Kidney capillary endothelial cell (primary cell): ENCODE data around the gene RAB33B.
"Not testable (repeated sequence)": the region's sequence is repeated elsewhere in the genome, so short reads cannot be mapped to it uniquely, and the experiment has no call there.

ENCODE experiments used
- DNase-seq: peaks from one replicate; pipeline ENCODE4 v3.0.0-alpha.2; 2018; ENCODE audit warnings: low spot score

The RAB33B gene

DNA sequence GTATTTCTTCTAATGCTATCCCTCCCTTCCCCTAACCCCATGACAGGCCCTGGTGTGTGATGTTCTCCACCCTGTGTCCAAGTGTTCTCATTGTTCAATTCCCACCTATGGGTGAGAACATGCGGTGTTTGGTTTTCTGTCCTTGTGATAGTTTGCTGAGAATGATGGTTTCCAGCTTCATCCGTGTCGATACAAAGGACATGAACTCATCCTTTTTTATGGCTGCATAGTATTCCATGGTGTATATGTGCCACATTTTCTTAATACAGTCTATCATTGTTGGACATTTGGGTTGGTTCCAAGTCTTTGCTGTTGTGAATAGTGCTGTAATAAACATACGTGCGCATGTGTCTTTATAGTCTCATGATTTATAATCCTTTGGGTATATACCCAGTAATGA, 10.6 kb downstream of the RAB33B start:
- not testable (repeated sequence) for DNase-seq

DNA sequence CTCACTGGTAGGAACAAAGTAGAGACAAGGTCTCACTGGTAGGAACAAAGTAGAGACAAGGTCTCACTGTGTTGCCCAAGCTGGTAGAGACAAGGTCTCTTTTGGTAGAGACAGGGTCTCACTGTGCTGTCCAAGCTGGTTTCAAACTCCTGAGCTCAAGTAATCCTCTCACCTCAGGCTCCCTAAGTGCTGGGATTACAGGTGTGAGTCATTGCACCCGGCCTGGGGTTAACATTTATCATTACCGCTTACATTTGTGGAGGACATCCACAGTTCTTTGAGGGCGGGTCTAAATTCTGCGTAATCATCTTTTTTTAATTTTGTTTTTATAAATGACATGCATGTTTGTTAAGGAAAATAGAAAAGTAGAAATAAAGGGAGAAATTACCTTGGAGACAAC, 12.0 kb downstream of the RAB33B start:
- no peak for DNase-seq

DNA sequence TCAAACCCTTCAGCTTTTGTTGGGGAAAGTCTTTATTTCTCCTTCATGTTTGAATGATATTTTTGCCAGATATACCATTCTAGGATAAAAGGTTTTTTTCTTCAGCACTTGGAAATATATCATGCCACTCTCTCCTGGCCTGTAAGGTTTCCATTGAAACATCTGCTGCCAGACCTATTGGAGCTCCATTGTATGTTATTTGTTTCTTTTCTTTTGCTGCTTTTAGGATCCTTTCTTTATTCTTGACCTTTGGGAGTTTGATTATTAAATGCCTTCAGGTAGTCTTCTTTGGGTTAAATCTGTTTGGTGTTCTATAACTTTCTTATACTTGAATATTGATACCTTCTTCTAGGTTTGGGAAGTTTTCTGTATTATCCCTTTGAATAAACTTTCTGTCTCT, 14.8 kb downstream of the RAB33B start:
- not testable (repeated sequence) for DNase-seq

DNA sequence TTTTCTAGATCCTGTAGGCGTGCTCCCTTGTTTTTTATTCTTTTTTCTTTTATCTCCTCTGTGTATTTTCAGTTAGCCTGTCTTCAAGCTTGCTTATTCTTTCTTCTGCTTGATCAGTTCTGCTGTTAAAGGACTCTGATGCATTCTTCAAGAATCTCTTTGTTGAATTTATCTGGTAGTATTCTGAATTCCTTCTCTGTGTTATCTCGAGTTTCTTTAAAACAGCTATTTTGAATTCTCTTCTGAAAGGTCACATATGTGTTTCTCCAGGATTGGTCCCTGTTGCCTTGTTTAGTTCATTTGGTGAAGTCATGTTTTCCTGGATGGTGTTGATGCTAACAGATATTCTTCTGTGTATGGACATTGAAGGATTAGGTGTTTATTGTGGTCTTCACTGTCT, 15.3 kb downstream of the RAB33B start:
- no peak for DNase-seq

DNA sequence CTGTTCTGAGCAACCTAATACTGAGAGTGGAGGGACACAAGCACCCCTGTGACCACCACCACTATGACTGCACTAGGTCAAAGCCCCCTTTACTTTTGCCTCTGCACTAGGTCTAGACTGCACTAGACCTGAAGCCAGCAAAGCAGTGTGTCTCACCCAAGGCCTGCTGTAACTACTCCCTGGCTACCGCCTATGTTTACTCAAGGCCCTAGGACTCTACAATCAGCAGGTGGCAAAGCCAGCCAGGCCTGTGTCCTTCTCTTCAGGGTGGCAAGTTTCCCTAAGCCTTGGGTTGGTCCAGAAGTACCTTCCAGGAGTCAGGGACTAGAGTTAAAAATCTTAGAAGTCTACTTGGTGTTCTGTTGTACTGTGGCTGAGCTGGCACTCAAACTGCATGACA, 15.9 kb downstream of the RAB33B start:
- DNase-seq = no peak

DNA sequence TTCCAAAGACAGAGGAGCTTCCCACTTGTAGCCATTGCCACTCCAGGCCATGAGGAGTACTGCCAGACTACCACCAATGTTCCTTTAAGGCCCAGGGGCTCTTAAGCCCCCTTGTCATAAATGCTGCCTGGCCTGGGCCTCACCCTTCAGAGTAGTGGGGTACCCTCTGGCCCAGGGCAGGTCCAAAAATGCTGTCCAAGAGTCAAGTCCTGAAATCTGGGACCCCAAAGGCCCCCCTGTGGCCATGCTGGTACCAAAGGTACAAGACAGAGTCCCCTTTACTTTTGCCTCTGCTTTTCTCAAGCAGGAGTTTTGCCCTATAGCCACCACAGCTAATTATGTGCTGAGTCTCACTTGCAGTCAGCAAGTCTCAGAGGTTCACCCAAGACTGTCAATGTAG, 16.4 kb downstream of the RAB33B start:
- DNase-seq = no peak

DNA sequence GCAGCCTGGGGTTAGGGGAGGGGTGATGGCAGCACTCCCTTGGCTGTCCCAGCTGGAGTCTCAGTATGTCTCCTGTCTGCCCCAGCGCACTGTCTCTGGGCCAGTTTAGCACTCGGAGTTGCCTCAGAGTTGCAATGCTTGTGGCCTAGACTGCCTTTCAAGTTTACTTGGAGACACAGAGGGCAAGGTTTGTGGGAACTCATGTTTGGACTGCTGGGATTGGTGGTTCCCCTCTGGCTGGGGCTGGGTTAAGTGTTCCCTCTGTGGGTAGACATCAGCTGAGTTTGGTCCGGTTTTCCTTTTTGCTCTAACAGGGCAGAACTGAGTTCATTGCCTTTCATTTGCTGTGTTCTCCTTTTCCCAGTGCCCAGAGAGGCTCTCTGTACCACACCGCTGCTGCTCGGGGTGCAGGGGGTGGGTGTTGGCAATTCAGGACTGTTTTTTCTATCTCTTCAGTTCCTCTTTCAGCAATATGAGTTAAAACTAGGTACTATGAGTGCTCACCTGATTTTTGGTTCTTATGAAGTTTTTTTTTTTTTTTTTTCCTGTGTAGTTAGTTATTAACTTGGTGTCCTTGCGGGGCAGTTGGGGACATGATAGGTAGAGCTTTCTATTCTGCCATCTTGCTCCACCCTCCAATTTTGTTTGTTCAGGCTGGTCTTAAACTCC, 17.2 kb downstream of the RAB33B start:
- no peak for DNase-seq

DNA sequence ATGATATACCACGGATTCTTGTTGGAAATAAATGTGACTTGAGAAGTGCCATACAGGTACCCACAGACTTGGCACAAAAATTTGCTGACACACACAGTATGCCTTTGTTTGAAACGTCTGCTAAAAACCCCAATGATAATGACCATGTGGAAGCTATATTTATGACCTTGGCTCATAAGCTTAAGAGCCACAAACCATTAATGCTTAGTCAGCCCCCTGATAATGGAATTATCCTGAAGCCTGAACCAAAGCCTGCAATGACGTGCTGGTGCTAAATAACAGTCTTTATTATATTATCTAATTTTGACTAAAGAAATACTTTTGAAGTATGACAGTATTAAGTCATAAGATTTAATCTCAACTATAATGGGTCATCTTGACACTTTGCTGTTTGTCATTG, 18.9 kb downstream of the RAB33B start:
- DNase-seq = no peak

DNA sequence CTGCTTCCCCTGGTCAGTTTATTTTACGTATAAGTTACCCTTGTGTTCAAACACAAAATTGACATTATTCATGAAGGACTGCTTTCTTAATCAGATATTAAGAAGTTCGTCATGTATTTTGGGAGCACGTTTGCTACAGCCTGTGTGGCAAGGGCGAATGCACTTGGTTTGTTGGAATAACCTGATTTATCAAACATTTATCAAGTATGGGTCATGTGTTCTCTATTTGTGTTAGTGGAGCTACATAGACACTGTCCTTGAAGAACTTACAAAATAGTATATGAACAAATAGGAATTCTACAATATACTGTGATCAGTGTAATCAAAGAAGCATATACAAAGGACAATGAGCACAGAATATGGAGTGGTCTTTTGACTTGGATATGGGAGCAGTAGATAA, 22.4 kb downstream of the RAB33B start:
- no peak for DNase-seq

DNA sequence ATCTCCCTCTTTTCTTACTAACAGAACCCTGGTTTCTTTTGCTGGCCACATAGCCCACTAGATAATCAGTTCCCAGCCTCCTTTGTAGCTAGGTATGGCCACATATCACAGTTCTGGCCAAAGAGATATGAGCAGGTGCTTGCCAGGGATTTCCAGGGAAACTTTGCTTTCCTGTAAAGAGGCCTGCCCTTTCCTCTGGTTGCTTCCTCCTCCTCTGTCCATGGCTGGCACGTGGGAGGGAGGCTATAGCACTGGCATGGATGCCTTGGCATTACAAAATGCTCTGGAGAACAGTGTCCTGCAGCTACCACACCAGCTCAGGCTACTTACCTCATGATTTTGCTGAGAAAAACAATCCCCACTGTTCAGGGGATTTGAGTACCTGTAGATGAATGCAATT, 27.5 kb downstream of the RAB33B start:
- DNase-seq = no peak

DNA sequence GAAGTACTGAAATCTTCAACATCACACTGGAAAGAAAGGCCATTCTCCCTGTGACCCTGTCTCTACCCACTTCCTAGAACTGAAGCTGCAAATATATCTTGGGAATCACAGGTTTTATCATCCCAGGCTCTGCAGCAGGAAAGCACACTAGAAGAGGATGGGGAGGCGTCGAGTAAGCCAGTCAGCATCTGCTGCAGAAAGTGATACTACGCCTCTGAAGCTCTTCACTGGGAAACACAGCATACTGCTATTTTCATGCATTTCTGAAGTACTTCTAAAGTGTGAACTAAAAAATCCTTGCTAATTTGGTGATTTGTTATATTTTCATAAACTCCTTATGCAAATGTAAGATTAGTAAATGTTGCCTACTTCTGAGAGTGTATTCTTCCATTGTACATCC, 29.1 kb downstream of the RAB33B start:
- DNase-seq = no peak

DNA sequence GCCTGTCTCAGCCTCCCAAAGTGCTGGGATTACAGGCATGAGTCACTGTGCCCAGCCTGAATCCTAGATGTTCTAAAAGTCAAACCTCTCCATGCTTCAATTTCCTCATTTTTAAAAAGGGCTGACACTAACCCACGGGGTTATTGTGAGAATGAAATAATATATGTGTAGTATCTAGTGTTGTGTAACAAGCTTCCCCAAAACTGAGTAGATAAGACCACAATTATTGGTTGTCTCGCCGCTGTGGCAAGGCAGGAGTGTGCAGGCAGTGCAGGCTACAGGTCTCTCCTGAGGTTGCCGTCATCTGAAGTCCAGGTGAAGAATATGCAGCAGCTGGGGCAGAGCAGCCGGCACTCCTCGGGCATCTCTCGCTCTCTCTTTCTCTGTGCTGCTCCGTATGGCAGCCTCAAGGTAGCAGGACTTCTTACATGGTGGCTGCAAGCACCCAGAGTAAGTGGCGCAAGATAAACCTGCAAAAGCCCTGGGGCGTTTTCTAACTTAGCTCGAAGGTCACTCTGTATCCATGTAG, 30.9 kb downstream of the RAB33B start:
- no peak for DNase-seq

DNA sequence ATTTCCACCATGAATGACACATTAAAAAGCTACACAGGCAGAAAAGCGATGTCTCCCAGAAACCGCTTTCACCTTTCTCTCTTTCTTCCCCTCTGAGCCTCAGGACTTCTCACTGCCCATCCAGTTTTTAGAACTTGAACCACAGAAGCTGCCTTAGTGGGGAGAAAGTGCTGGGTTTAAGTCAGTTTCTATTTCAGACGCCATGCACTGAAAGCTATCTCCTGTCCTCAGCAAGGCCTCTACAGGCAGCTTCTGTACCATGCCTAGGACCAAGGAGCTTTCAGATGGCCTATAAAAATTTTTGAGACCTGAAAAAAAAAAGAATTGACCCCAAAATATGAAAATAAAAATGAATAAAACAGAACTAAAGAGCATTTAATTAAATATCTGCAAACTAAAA, 34.5 kb downstream of the RAB33B start:
- no peak for DNase-seq

DNA sequence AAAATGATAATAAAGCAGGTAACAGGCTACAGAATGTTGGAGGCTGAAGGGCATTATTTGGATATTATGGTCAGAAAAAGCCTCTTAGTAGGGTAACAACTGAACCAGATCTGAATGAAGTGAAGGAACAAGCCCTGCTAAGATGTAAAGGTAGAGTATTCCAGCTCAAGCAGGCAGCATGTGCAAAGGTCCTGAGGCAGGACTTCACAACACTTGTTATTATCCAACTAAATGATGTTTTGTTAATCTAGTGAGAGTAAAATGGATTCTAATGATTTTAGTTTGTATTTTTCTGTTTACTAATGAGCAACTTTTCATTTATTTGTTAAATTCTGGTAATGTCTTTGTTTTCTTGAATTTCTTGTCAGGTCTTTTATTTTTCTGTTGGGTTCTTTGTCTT, 35.7 kb downstream of the RAB33B start:
- no peak for DNase-seq

DNA sequence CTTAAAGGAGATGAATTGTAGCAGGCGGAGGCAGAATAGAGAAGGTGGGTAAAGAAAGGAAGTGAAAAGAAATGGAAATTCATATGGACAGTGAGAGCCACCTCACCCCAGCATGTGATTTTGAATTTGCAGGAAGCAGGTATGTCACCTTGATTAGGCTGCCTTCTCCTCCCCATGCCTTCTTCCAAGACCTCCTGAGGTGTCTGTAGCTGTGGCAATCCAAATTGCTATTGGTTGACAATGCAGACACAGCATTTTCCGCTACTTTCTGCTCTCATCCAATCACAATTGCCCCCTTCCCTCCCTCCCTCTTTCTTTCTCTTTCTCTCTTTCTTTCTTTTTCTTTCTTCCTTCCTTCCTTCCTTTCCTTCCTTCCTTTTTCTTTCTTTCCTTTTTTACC, 38.5 kb downstream of the RAB33B start:
- DNase-seq = no peak

DNA sequence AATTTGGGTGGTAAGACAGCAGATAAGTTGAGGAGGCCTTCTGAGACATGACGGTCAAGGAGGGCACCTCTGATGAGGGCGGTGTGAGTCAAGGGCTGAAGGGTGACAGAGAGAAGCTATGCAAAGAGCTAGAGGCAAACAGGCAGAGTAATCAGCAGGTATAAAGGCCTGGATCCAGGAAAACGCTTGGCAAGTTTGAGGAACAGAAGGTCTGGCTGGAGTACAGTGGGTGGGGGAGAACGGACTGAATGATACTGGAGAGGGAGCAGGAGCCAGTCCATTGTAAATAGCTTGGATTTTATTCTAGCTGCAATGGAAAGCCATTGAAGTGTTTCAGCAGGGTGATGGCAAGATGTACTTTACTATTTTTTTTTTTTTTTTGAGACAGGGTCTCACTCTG, 39.3 kb downstream of the RAB33B start:
- DNase-seq = no peak

DNA sequence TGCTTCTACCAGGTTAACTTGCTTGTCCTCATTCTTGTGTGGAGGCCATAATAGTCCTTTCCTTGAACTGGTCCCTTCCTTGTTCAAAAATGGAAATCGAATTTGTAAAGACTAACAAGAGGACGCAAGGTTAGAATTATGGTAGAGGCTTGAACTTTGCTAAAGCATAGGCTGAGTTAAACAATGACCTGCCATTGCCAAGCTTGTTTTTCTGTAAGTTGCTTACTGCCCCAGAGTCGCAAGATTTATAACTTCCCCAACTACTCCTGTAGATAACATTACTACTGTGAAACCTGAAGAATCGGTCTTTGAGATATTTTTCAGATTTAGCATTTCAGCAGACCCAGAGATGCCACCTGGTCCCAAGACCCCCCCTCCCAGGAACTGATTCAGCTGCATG, 45.3 kb downstream of the RAB33B start:
- no peak for DNase-seq

DNA sequence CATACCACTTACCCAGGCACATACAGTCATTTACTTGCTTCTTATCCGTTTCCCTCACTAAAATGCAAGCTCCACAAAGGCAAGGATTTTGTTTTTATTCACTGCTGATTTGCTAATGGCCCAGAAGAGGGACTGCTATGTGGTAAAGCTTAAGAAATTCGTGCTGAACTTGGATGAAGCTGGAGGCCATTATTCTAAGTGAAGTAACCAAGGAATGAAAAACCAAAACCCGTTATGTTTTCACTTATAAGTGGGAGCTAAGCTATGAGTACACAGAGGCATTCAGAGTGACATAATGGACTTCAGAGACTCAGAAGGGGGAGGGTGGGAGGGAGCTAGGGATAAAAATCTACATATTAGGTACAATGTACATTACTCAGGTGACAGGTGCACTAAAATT, 47.2 kb downstream of the RAB33B start:
- no peak for DNase-seq

DNA sequence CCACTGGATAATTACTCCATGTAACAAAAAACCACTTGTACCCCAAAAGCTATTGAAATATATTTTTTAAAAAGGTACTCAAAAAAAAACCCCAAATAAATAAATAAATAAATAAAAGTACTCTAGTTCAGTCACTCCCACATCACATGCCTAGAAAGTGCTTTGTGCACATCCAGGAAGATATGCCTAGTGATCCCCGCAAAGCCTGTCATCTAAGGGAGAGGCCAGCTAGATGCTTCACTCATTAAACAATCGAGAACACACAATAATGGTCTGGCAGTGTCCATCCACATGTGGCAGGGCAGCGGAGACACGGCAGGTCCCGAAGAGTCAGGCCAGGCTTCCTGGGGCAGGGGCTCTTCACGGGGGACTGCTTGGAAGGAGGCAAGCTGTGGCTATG, 47.6 kb downstream of the RAB33B start:
- DNase-seq = no peak

DNA sequence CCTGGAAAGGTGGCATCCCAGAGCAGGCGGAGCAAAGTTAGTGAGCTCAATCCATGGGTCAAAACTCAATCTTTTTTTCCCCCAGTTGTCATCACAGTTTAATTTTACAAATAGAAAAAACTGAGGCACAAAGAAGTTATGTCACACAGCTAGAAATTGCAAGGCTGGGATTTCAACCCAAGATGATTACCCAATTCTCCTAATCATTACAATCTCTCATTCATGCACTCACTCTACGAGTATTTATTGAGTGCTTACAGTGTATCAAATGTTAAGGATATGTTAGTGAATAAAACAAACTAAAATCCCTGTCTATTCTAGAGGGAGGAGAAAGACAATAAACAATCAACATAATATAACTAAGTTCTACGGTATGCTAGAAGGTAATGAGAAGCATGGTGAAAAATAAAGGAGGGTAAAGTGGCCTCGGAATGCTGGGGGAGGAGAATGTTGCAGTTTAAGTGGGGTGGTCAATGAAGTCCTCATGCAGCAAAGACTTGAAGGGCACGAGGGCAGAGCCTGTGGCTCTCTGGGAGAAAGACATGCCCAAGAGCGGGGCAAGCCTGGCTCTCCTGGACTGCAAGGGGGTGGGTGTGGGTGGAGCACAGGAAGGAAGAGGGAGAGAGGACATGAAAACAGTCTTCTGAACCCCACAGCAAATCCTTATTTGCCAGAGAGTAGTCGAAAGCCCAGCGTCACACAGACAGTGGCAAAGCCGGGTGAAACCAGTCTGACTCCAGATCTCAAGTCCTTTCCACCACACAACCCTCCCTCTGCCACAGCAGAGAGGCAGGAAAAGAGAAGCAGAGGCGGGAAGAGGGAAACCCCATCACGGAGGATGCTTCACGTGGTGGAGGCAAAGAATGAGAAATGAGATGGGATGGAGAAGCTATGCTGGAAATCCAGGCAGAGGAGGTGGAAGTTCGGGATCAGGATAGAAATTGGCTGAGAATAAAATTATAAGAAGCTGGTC, 48.3 kb downstream of the RAB33B start:
- no peak for DNase-seq

DNA sequence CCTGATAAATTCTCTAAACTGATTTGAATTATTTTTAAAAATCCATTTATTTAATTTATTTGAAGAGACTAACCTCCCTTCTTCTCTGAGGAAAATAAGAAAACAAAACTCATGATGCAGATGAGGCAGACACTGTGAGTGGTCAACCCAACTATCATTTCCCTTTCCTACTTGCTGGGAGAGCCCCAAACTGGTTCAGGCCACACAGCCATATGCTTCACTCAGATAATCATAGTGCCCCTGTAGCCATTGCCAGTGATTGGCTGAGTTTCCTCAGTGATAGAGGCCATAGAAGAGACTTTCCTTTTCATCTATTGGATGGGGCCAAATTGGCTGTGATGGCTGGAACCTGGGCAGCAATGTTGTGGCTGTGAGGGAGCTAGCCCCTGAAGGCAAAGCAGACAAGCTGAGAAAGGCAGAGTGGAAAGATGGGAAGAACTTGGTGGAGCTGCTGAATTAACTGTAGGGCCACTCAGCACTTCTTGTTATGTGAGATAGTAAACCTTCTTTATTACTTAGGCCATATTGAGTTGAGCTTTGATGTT, 49.8 kb downstream of the RAB33B start:
- DNase-seq = no peak

DNA sequence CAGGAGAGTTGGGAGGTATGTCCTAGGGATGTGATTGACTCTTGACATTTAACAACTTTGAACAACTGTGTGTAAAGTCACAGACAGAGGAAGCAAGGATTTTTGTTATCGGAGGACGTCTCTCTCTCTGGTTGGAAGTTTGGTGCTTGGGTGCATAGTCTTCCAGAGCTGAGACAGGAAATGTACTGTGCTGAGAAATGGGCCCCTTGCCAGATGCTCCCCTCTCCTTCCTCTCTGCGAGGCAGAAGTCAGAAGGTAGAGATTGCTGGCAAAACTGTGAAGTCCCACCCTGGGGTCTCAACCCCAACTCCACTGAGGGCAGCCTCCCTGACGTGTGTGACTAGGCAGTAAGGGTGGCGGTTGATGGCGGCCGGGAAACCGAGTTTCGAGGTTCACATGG, 52.9 kb downstream of the RAB33B start:
- DNase-seq = no peak
